ENCODE measurements around the gene FGF2.
A peak's percentile ranks its signal among the peaks of the same experiment; 100 is the strongest.
"Not testable (repeated sequence)": the region's sequence is repeated elsewhere in the genome, so short reads cannot be mapped to it uniquely, and the experiment has no call there.

The FGF2 gene

DNA sequence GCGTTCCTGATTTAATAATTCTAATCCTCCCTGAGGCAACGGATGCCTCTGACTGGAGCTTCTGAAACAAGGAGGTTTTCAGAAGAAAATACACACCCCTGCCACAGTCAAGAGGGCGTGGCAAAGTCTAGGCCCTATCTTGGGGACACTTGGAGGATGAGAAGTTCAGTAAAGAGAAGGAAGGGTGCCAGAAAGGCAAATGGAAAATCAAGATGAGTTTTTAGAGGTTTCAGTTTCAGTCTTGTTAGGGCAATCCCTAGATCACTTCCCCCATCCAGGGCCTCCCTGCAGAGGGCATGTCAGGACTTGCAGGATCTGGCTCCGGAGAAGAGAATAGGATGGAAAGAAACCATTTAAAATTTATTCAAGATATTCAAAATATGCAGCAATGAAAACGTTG, 28.5 kb upstream of the FGF2 start:
- Histone ChIP-seq H3K4me3 (peak overlapping the region; percentile 49), H3K27ac (peak overlapping the region; percentile 38 to 72)
- TF ChIP-seq, protein P1, sequence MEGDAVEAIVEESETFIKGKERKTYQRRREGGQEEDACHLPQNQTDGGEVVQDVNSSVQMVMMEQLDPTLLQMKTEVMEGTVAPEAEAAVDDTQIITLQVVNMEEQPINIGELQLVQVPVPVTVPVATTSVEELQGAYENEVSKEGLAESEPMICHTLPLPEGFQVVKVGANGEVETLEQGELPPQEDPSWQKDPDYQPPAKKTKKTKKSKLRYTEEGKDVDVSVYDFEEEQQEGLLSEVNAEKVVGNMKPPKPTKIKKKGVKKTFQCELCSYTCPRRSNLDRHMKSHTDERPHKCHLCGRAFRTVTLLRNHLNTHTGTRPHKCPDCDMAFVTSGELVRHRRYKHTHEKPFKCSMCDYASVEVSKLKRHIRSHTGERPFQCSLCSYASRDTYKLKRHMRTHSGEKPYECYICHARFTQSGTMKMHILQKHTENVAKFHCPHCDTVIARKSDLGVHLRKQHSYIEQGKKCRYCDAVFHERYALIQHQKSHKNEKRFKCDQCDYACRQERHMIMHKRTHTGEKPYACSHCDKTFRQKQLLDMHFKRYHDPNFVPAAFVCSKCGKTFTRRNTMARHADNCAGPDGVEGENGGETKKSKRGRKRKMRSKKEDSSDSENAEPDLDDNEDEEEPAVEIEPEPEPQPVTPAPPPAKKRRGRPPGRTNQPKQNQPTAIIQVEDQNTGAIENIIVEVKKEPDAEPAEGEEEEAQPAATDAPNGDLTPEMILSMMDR (IDR thresholded peaks at IDR 0.05), result no peak
- no peak for DNase-seq (ENCODE audit: low spot score)

DNA sequence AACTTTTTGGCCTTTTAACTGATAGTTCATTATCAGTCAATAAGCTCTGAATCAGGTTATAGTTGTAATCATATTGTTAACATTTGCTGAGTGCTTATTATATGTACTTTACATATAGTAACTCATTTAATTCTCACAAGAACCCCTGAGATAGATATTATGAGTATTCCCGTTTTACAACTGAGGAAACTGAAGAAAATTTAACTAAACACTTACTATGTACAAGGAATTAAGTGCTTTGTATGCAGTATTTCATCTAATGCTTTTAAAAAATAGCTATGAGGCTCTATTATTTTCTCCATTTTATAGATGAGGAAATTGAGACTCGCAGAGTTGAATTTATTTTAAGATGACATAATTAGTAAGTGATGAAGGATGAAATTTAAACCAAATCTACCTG, 27.7 kb upstream of the FGF2 start:
- Histone ChIP-seq H3K4me3 (no peak overlapping the region), H3K27ac (no peak overlapping the region)

DNA sequence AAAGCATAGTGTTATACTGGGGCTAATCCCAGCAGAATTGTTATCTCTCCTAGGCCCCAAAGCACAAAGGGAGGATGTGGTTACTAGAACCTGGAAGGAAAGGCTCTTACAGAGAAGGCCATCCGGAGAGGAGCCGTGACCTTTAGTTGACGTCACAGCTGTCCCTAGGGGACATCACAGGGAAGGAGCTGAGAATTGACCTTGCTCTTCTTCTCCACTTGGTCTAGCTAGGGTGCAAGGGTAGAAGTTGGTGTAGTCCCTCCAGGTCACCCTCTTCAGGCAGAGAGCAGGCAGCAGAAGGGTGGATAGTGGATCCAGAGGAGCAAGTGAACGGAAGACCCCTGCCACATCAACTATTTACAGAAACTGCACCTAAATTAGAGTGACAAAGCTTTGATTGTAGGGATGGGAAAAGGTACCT, 22.8 kb upstream of the FGF2 start:
- TF ChIP-seq, protein P1 (IDR thresholded peaks at IDR 0.05), result no peak
- no peak overlapping the region for H3K4me3 ChIP-seq
- H3K27ac ChIP-seq, result no peak overlapping the region
- no peak for DNase-seq (ENCODE audit: low spot score)

More for the DNA sequence above, 27.7 kb upstream of the FGF2 start:
- no peak for DNase-seq (ENCODE audit: low spot score)
- TF ChIP-seq, protein P1 (IDR thresholded peaks at IDR 0.05), result no peak

DNA sequence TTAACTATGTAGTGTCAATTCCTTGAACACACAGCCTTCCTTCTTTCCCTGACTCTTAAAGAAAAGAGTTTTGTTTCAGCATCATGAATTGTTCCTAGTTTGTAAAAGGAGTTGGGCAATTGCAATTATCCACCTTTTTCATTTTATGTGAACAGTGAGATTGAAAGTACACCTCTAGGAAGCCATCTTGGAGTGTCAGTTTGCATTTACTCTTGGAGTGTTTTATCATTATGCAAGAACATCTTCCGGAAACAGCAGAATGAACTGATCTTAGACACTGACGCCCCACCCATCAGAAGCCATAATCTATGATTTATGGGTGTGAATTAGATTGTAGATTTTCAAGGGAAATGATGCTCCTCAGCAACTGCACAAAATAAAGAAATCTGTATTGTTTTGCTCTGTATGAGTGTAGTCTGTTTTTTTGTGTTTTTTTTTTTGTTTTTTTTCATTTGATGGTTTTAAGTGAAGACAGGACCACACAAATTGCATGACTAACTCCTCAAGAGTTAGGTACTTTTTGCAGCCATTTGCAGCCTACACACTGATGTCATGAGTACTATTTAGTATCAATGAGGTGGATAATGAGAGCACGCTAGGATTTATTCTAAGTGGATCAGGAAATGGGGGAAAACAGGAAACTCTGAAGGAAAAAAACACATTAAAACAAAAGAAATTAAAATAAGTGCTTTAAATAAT, 19.5 kb upstream of the FGF2 start:
- no peak for DNase-seq (ENCODE audit: low spot score)
- Histone ChIP-seq H3K4me3 (no peak overlapping the region), H3K27ac (no peak overlapping the region)
- TF ChIP-seq, protein P1 (IDR thresholded peaks at IDR 0.05), result no peak

DNA sequence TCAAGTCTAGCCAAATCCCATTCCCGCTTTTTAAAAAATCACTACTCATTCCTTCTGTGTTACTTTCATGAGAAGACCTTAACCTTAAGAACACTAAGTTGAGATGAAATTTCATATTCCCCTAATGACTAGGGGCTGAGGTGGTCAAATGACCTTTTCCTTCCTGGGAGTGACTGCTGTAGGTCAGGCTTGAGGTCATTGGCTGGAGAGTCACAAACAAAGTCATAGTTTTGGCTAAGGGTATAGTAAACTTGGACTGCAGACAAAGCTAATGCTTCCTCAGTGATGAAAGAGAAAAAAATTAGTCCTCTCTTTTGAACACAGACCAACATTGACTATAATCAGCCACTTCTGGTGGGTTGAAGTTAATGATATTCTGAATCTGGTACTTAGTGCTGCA, 16.0 kb upstream of the FGF2 start:
- TF ChIP-seq, protein P1 (IDR thresholded peaks at IDR 0.05), result no peak
- Histone ChIP-seq H3K27ac (no peak overlapping the region), H3K4me3 (no peak overlapping the region)
- no peak for DNase-seq (ENCODE audit: low spot score)

DNA sequence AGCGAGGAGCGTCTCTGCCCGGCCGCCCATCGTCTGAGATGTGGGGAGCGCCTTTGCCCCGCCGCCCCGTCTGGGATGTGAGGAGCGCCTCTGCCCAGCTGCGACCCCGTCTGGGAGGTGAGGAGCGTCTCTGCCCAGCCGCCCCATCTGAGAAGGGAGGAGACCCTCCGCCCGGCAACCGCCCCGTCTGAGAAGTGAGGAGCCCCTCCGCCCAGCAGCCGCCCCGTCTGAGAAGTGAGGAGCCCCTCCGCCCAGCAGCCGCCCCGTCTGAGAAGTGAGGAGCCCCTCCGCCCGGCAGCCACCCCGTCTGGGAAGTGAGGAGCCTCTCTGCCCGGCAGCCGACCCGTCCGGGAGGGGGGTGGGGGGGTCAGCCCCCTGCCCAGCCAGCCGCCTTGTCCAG, 14.8 kb upstream of the FGF2 start:
- H3K27ac ChIP-seq; H3K4me3 ChIP-seq; DNase-seq (ENCODE audit: low spot score): not testable (repeated sequence)

DNA sequence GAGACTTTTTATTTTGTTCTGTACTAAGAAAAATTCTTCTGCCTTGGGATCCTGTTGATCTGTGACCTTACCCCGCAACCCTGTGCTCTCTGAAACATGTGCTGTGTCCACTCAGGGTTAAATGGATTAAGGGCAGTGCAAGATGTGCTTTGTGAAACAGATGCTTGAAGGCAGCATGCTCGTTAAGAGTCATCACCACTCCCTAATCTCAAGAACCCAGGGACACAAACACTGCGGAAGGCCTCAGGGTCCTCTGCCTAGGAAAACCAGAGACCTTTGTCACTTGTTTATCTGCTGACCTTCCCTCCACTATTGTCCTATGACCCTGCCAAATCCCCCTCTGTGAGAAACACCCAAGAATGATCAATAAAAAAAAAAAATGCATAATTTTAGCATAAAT, 13.8 kb upstream of the FGF2 start:
- H3K27ac ChIP-seq; H3K4me3 ChIP-seq; DNase-seq (ENCODE audit: low spot score): not testable (repeated sequence)

DNA sequence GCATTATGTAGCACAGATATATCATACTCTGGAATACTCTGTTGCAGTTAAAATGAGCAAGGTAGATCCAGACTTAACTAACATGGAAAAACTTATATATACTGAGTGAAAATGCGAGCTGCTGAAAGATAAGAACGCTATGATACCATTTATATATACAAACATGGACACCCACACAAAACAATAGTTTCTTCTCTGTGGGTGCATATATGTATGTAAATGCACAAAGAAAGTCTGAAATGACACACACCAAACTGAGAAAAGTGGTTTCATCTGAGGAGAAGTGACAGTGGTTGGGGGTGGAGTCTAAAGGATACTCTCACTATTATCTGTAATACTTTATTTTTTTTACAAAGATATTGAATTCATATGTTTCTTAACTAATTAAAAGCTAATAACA, 12.2 kb upstream of the FGF2 start:
- no peak for DNase-seq (ENCODE audit: low spot score)
- no peak overlapping the region for H3K27ac ChIP-seq
- H3K4me3 ChIP-seq, result no peak overlapping the region
- TF ChIP-seq, protein P1 (IDR thresholded peaks at IDR 0.05), result no peak

All from coronary artery (tissue), 2 donors.